ENCODE data around the gene DHRSX. TPM values are rescaled to one million over a fixed set of nuclear protein-coding genes. Genes with fewer than 3 reads are reported as not detected.
"Not testable (repeated sequence)": the region's sequence is repeated elsewhere in the genome, so short reads cannot be mapped to it uniquely, and the experiment has no call there.

DHRSX gene
- total RNA-seq, 3 donors from 2014 or later: 24.9 to 52.4 (median 37.5) TPM

DNA sequence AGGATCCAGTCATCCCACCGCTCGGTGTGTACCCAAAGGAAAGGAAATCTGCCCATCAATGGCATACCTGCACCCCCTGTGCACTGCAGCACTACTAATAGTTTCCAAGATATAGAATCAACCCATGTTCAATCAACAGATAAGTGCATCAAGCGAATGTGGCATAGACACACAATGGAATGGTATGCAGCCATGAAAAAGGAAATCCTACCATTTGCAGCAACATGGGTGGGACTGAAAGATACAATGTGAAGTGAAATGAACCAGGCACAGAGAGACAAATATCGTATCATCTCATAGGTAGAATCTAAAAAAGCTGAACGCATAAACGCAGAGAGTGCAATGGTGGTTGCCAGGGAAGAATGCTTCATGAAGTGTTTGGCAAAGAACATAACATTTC is 42.5 kb downstream of the DHRSX start:
- H3K4me1 ChIP-seq (ENCODE audit: low read depth): no peaks in the 10 kb centered on the region
- H3K36me3 ChIP-seq (ENCODE audit: low read depth): no peaks in the 10 kb centered on the region
- no peaks in the 10 kb centered on the region for H3K9me3 ChIP-seq
- TF ChIP-seq, protein P1, sequence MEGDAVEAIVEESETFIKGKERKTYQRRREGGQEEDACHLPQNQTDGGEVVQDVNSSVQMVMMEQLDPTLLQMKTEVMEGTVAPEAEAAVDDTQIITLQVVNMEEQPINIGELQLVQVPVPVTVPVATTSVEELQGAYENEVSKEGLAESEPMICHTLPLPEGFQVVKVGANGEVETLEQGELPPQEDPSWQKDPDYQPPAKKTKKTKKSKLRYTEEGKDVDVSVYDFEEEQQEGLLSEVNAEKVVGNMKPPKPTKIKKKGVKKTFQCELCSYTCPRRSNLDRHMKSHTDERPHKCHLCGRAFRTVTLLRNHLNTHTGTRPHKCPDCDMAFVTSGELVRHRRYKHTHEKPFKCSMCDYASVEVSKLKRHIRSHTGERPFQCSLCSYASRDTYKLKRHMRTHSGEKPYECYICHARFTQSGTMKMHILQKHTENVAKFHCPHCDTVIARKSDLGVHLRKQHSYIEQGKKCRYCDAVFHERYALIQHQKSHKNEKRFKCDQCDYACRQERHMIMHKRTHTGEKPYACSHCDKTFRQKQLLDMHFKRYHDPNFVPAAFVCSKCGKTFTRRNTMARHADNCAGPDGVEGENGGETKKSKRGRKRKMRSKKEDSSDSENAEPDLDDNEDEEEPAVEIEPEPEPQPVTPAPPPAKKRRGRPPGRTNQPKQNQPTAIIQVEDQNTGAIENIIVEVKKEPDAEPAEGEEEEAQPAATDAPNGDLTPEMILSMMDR (IDR thresholded peaks at IDR 0.05): no peak
- ATAC-seq (no peak), DNase-seq (no peak)
- intact Hi-C loops (cut with DNase I, micrococcal nuclease): no loop called here
- H3K4me3 ChIP-seq: no peak overlapping the region

DNA sequence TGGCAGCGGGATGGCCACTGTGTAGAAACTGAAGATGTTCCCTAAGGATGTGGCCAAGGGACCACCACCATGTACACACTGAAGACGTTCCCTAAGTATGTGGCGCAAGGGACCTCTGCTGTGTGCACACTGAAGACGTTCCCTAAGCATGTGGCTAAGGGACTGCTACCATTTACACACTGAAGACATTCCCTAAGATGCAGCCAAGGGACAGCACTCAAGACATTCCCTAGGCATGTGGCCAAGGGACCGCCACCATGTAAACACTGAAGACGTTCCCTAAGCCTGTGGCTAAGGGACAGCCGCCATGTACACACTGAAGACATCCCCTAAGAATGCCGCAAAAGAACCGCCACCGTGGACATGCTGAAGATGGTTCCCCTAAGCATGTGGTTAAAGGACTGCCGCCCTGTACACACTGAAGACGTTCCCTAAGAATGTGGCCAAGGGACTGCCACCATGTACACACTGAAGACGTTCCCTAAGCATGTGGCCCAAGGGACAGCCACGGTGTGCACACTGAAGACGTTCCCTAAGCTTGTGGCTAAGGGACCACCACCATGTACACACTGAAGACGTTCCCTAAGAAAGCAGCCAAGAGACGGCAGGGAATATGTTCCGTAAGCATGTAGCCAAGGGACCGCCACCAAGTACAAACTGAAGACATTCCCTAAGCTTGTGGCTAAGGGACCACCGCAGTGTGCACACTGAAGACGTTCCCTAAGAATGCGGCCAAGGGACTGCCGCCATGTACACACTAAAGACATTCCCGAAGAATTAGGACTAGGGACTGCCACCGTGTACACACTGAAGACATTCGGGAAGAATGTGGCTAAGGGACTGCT is 43.3 kb downstream of the DHRSX start:
- DNase-seq (no peak), ATAC-seq (no peak)
- TF ChIP-seq, protein P1 (IDR thresholded peaks at IDR 0.05): no peak
- Histone ChIP-seq H3K4me1 (ENCODE audit: low read depth) (no peaks in the 10 kb centered on the region), H3K36me3 (ENCODE audit: low read depth) (no peaks in the 10 kb centered on the region), H3K4me3 (no peak overlapping the region), H3K9me3 (no peaks in the 10 kb centered on the region)
- intact Hi-C loops (cut with DNase I, micrococcal nuclease): no loop called here

DNA sequence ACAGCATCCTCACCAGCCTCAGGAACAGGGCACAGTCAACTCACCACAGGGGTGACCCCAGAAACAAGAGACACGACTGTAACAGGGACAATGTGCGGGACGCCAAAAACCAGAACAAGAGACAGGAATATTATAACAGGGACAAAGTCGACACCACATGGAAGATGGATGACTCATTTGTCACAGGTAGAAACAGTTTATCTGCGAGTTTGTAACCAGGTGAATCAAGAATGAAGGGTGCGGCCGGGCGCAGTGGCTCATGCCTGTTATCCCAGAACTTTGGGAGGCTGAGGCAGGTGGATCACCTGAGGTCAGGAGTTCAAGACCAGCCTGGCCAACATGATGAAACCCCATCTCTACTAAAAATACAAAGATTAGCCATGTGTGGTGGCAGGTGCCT is 44.7 kb downstream of the DHRSX start:
- DNase-seq; intact Hi-C loops (cut with DNase I, micrococcal nuclease): not testable (repeated sequence)
- ATAC-seq: peak; percentile 84

DNA sequence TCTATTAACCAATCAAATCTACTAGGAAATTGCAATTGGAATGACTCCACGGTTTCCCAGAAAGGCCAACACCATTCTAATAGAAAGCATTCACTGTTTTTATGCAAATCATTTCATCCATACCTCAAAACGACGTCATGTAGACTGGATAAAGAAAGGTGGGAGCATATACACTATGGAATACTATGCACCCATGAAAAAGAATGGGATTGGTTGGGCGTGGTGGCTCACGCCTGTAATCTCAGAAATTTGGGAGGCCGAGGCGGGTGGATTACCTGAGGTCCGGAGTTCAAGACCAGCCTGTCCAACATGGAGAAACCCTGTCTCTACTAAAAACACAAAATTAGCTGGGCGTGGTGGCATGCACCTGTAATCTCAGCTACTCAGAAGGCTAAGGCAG is 46.2 kb downstream of the DHRSX start:
- H3K36me3 ChIP-seq (ENCODE audit: low read depth); H3K4me3 ChIP-seq; intact Hi-C loops (cut with DNase I, micrococcal nuclease); H3K9me3 ChIP-seq; DNase-seq; ATAC-seq; H3K4me1 ChIP-seq (ENCODE audit: low read depth): not testable (repeated sequence)

More for the DNA sequence above, 44.7 kb downstream of the DHRSX start:
- H3K36me3 ChIP-seq (ENCODE audit: low read depth); H3K9me3 ChIP-seq; H3K4me1 ChIP-seq (ENCODE audit: low read depth); H3K4me3 ChIP-seq: not testable (repeated sequence)

DNA sequence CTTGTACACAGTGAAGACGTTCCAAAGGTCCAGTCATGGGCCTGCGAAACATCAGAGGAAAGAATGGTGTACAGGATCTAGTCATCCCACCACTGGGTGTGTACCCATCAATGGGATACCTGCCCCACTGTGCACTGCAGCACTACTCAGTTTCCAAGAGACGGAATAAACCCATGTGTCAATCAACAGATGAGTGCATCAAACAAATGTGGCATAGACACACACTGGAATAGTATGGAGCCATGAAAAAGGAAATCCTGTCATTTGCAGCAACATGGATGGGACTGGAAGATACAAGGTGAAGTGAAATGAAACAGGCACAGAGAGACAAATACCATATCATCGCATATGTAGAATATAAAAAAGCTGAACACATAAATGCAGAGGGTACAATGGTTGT is 48.0 kb downstream of the DHRSX start:
- no peaks in the 10 kb centered on the region for H3K36me3 ChIP-seq (ENCODE audit: low read depth)
- no peak overlapping the region for H3K4me3 ChIP-seq
- ATAC-seq (no peak), DNase-seq (no peak)
- intact Hi-C loops (cut with DNase I, micrococcal nuclease): no loop called here
- no peaks in the 10 kb centered on the region for H3K9me3 ChIP-seq
- H3K4me1 ChIP-seq (ENCODE audit: low read depth): no peaks in the 10 kb centered on the region
- TF ChIP-seq, protein P1 (IDR thresholded peaks at IDR 0.05): no peak

DNA sequence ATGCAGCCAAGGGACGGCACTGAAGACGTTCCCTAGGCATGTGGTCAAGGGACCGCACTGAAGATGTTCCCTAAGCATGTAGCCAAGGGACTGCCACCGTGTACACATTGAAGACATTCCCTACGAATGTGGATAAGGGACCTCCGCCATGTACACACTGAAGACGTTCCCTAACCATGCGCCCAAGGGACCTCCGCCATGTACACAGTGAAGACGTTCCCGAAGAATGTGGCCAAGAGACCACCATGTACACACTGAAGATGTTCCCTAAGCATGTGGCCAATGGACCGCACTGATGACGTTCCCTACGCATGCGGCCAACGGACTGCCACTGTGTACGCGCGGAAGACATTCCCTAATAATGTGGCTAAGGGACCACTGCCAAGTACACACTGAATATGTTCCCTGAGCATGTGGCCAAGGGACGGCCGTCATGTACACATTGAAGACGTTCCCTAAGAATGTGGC is 48.4 kb downstream of the DHRSX start:
- Histone ChIP-seq H3K4me3 (no peak overlapping the region), H3K36me3 (ENCODE audit: low read depth) (no peaks in the 10 kb centered on the region)
- no peak for ATAC-seq

More for the DNA sequence above, 48.4 kb downstream of the DHRSX start:
- Histone ChIP-seq H3K4me1 (ENCODE audit: low read depth) (no peaks in the 10 kb centered on the region), H3K9me3 (no peaks in the 10 kb centered on the region)
- intact Hi-C loops (cut with DNase I, micrococcal nuclease): no loop called here
- TF ChIP-seq, protein P1 (IDR thresholded peaks at IDR 0.05): no peak
- no peak for DNase-seq
